HCT116 (cell line): ENCODE results near the gene NBAS. TPM values are rescaled to one million over a fixed set of nuclear protein-coding genes. Genes with fewer than 3 reads are reported as not detected.
A peak's percentile ranks its signal among the peaks of the same experiment; 100 is the strongest.

ENCODE experiments used
- ATAC-seq: fragments of 200-7000 bp; cut with Tn5 transposase; 2 replicates; pipeline ENCODE4 v1.9.1; 2020; ENCODE audit warnings: mild to moderate bottlenecking, moderate library complexity
- BruUV-seq: library from RNA; stranded (reverse); fragments of 400-500 nt; replicated peaks from 2 replicates; lab custom pipeline; 2021; lab: Mats Ljungman, UMichigan
- CTCF ChIA-PET: fragments of 300-600 bp; sonication (Branson Sonifier 250); formaldehyde crosslinking; loops from one replicate; lab custom pipeline; 2021; ENCODE audit warnings: antibody characterized with exemption; lab: Charles Lee
- POLR2A ChIA-PET: fragments of 300-600, 350-600 bp; sonication (Branson Sonifier 250); formaldehyde crosslinking; loops from one replicate; lab custom pipeline; 2021; ENCODE audit warnings: antibody characterized with exemption; lab: Charles Lee
- RAD21 ChIA-PET, 2 experiments: fragments of 300-600 bp; sonication (Branson Sonifier 250); formaldehyde crosslinking; loops; one replicate each; lab custom pipeline; 2023; ENCODE audit warnings: low total read pairs in 2 of 2; ENCODE audit not compliant: uncharacterized antibody in 2 of 2, unreplicated experiment in 2 of 2, low non-redundant PET in 1 of 2; lab: Charles Lee
- DNase-seq: peaks from one replicate; pipeline ENCODE4 v3.0.0-alpha.2; 2010; ENCODE audit warnings: low read depth, low spot score
- H2AFZ ChIP-seq: fragments of 200-600 bp; shearing (Covaris generic), sonication (generic); 2 replicates; pipeline ENCODE4 v1.6.1; 2017; ENCODE audit warnings: low read depth, mixed run types, mixed read lengths, antibody characterized with exemption, low read length; ENCODE audit not compliant: poor library complexity, severe bottlenecking
- H3K27ac ChIP-seq: 2 replicates; pipeline ENCODE4 v1.5.1; 2012; ENCODE audit warnings: low read depth, low read length
- H3K27me3 ChIP-seq: fragments of 200-600 bp; sonication (generic); 2 replicates; pipeline ENCODE4 v1.6.1; 2016; ENCODE audit warnings: mixed run types, low read length, mixed read lengths; ENCODE audit not compliant: insufficient read depth
- H3K36me3 ChIP-seq, 2 experiments: fragments of 200-500 bp in 1 of 2; fragments of 200-600 bp in 1 of 2; sonication (Bioruptor generic) in 1 of 2; sonication (generic) in 1 of 2; 2 replicates each; pipeline versions ENCODE4 v1.5.1 to v1.6.1; 2014 to 2016; ENCODE audit warnings: low read length in 2 of 2, inconsistent platforms in 1 of 2, mixed read lengths in 1 of 2, mixed run types in 1 of 2; ENCODE audit not compliant: insufficient read depth in 2 of 2, control insufficient read depth in 1 of 2
- H3K4me1 ChIP-seq, 2 experiments: fragments of 200-600 bp in 1 of 2; sonication (generic) in 1 of 2; 2 replicates each; pipeline versions ENCODE4 v1.5.1 to v1.6.1; 2012 to 2017; ENCODE audit warnings: low read length in 2 of 2, inconsistent platforms in 1 of 2, mild to moderate bottlenecking in 1 of 2, mixed read lengths in 1 of 2, mixed run types in 1 of 2, moderate library complexity in 1 of 2; ENCODE audit not compliant: insufficient read depth in 2 of 2, control insufficient read depth in 1 of 2
- H3K4me2 ChIP-seq: fragments of 200-600 bp; sonication (generic); 2 replicates; pipeline ENCODE4 v1.6.1; 2017; ENCODE audit warnings: mixed run types, low read length, mixed read lengths
- H3K4me3 ChIP-seq, 2 experiments: fragments of 200-600 bp in 1 of 2; sonication (generic) in 1 of 2; replicated peaks in 1 of 2; 2 replicates each; pipeline ENCODE4 v1.5.1; 2011 to 2016; ENCODE audit warnings: low read length in 2 of 2, control low read depth in 1 of 2, low read depth in 1 of 2, mild to moderate bottlenecking in 1 of 2, mixed read lengths in 1 of 2, mixed run types in 1 of 2
- H3K79me2 ChIP-seq: fragments of 200-600 bp; sonication (generic); 2 replicates; pipeline ENCODE4 v1.6.1; 2017; ENCODE audit warnings: mild to moderate bottlenecking, mixed run types, low read length, moderate library complexity, mixed read lengths; ENCODE audit not compliant: insufficient read depth
- H3K9ac ChIP-seq: fragments of 200-600 bp; sonication (generic); 2 replicates; pipeline ENCODE4 v1.6.1; 2016; ENCODE audit warnings: low read length, mixed read lengths
- H3K9me2 ChIP-seq: fragments of 200-600 bp; sonication (generic), shearing (Covaris generic); 2 replicates; pipeline ENCODE4 v1.6.1; 2017; ENCODE audit warnings: mixed run types, mild to moderate bottlenecking, moderate library complexity; ENCODE audit not compliant: insufficient read depth
- H3K9me3 ChIP-seq, 2 experiments: fragments of 200-500 bp in 1 of 2; fragments of 200-600 bp in 1 of 2; sonication (Bioruptor generic) in 1 of 2; sonication (generic) in 1 of 2; 2 replicates each; pipeline ENCODE4 v1.6.1; 2014 to 2017; ENCODE audit warnings: low read length in 2 of 2, mixed read lengths in 2 of 2, inconsistent platforms in 1 of 2, low read depth in 1 of 2, mild to moderate bottlenecking in 1 of 2, mixed run types in 1 of 2, moderate library complexity in 1 of 2; ENCODE audit not compliant: control insufficient read depth in 1 of 2, insufficient read depth in 1 of 2
- H4K20me1 ChIP-seq: fragments of 200-600 bp; sonication (generic), shearing (Covaris generic); 2 replicates; pipeline ENCODE4 v1.6.1; 2017; ENCODE audit warnings: mixed run types, mild to moderate bottlenecking, moderate library complexity; ENCODE audit not compliant: insufficient read depth
- CBX3 ChIP-seq: IDR thresholded peaks from 2 replicates; pipeline ENCODE4 v1.6.1; 2012; ENCODE audit warnings: low read depth
- CTCF ChIP-seq, 3 experiments: fragments of 200-600 bp in 1 of 3; sonication (generic) in 1 of 3; IDR thresholded peaks in 2 of 3; conservative IDR thresholded peaks in 1 of 3; 2 replicates each; pipeline ENCODE4 v1.5.1; 2012 to 2017; ENCODE audit warnings: low read depth in 2 of 3, low read length in 2 of 3, antibody characterized with exemption in 1 of 3, borderline replicate concordance in 1 of 3, control low read depth in 1 of 3, mild to moderate bottlenecking in 1 of 3, mixed read lengths in 1 of 3, mixed run types in 1 of 3, moderate library complexity in 1 of 3; ENCODE audit not compliant: insufficient read depth in 1 of 3
- EGR1 ChIP-seq: IDR thresholded peaks from 2 replicates; pipeline ENCODE4 v1.6.1; 2012; ENCODE audit warnings: low read depth
- ELF1 ChIP-seq: IDR thresholded peaks from 2 replicates; pipeline ENCODE4 v1.6.1; 2012; ENCODE audit warnings: low read depth, borderline replicate concordance
- EZH2 ChIP-seq: fragments of 200-600 bp; sonication (generic); IDR thresholded peaks from 2 replicates; pipeline ENCODE4 v1.6.1; 2017; ENCODE audit warnings: antibody characterized with exemption, mixed run types
- EZH2phosphoT487 ChIP-seq: fragments of 200-600 bp; IDR thresholded peaks from 2 replicates; pipeline ENCODE4 v1.6.1; 2018; ENCODE audit warnings: antibody characterized with exemption, borderline replicate concordance
- FOSL1 ChIP-seq: IDR thresholded peaks from 2 replicates; pipeline ENCODE4 v1.6.1; 2012; ENCODE audit warnings: low read depth
- JUND ChIP-seq: IDR thresholded peaks from 2 replicates; pipeline ENCODE4 v1.6.1; 2012
- POLR2A ChIP-seq: IDR thresholded peaks from 2 replicates; pipeline ENCODE4 v1.7.0; 2011; ENCODE audit warnings: borderline replicate concordance; ENCODE audit not compliant: insufficient read depth, insufficient read length; ENCODE audit errors: extremely low read depth
- POLR2AphosphoS5 ChIP-seq: IDR thresholded peaks from 2 replicates; pipeline ENCODE4 v1.6.1; 2011; ENCODE audit warnings: mild to moderate bottlenecking, low read depth, low read length, moderate library complexity
- RAD21 ChIP-seq: IDR thresholded peaks from 2 replicates; pipeline ENCODE4 v1.6.1; 2012; ENCODE audit warnings: low read depth, mild to moderate bottlenecking
- REST ChIP-seq: IDR thresholded peaks from 2 replicates; pipeline ENCODE4 v1.6.1; 2012; ENCODE audit warnings: low read depth
- SP1 ChIP-seq: IDR thresholded peaks from 2 replicates; pipeline ENCODE4 v1.6.1; 2012; ENCODE audit warnings: low read depth
- SRF ChIP-seq: IDR thresholded peaks from 2 replicates; pipeline ENCODE4 v1.6.1; 2012; ENCODE audit warnings: low read depth
- YY1 ChIP-seq: IDR thresholded peaks from 2 replicates; pipeline ENCODE4 v1.6.1; 2011; ENCODE audit warnings: low read length, low read depth, moderate library complexity, mild to moderate bottlenecking; ENCODE audit not compliant: insufficient replicate concordance; ENCODE audit errors: extremely low read depth
- ZBTB33 ChIP-seq: IDR thresholded peaks from 2 replicates; pipeline ENCODE4 v1.6.1; 2011; ENCODE audit warnings: mild to moderate bottlenecking, low read length, moderate library complexity; ENCODE audit not compliant: insufficient replicate concordance; ENCODE audit errors: extremely low read depth
- ZFX ChIP-seq: fragments of 450-650 bp; IDR thresholded peaks from 2 replicates; pipeline ENCODE4 v1.6.1; 2017
- ZNF274 ChIP-seq: fragments of 200-500 bp; sonication (Bioruptor generic); IDR thresholded peaks from 2 replicates; pipeline ENCODE4 v1.6.1; 2014; ENCODE audit warnings: mild to moderate bottlenecking, low read depth, low read length, inconsistent platforms
- intact Hi-C: fragments of 100-400 bp; cut with micrococcal nuclease; formaldehyde crosslinking; loops from 2 replicates; pipeline ENCODE4 v1.10.0; 2022
- total RNA-seq: library from RNA; stranded (reverse); gene quantifications from one replicate; pipeline ENCODE4 v1.2.1, GENCODE V29; 2021; ENCODE audit not compliant: unreplicated experiment
- TF ChIP-seq, protein P1 (sequence below): IDR thresholded peaks from 2 replicates; pipeline ENCODE4 v1.6.1; 2012
- TF ChIP-seq, protein P2 (sequence below): IDR thresholded peaks from 2 replicates; pipeline ENCODE4 v1.6.1; 2012

NBAS gene
- total RNA-seq, 1 experiment from 2014 or later, result 32.8 TPM

DNA sequence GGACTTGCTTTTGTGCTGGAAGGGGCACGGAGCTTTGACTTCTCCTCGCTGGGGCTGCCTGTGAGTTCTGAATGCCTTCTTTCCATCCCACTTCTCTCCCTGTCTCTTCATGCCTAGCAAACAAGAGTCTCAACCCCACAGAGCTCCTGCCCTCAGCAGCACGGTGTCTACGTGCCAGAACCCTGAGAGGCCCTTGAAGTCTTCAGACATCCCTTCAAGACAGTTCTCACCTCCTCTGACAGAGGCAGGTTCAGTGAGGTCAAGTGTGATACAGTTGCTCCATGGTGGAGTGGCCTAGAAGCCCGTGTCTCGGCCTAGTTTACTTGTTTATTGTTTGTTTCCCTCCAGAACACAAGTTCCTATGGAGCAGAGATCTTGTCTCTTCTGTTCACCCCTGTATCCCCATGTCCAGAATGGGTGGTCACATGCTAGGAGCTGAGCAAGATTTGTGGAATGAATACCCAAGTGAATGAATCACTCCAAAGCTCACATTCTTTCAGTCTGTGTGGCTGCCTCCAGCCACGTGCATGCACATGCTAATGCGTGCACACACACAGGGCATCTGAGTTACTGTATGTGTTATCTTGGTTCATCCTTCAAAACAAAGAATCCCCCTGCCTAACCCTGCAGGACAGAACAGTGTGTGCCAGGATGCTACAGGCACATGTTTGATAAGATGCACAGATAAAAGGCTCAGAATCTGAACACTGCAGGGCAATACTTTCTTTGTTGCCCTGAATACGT, 391.6 kb downstream of the NBAS start:
- CTCF ChIA-PET, result no interaction called here
- peak overlapping the region; percentile 27 for H3K4me2 ChIP-seq
- TF ChIP-seq ELF1 (no peak), CBX3 (0 out of 2 replicates have a peak, but pooled peaks have one; percentile 30), YY1 (no peak), ZNF274 (no peak), ZBTB33 (no peak), POLR2A (no peak), SP1 (peak; percentile 38), EGR1 (no peak), EZH2phosphoT487 (no peak), SRF (no peak), FOSL1 (no peak), REST (no peak), POLR2AphosphoS5 (no peak), EZH2 (no peak), RAD21 (no peak), JUND (peak; percentile 48; the same call in 1 of the 2 replicates), ZFX (no peak), CTCF (IDR thresholded peaks at IDR 0.05 in 2 of 3, conservative IDR thresholded peaks at IDR 0.05 in 1 of 3; ENCODE audit: borderline replicate concordance in 1 of 3, insufficient read depth in 1 of 3, low read depth in 2 of 3, low read length in 2 of 3) (no peak)
- TF ChIP-seq, protein P1, sequence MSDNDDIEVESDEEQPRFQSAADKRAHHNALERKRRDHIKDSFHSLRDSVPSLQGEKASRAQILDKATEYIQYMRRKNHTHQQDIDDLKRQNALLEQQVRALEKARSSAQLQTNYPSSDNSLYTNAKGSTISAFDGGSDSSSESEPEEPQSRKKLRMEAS, result peak; percentile 67
- TF ChIP-seq, protein P2, sequence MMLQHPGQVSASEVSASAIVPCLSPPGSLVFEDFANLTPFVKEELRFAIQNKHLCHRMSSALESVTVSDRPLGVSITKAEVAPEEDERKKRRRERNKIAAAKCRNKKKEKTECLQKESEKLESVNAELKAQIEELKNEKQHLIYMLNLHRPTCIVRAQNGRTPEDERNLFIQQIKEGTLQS, result no peak

More for the DNA sequence above, 391.6 kb downstream of the NBAS start:
- no peak overlapping the region for H2AFZ ChIP-seq
- H3K9ac ChIP-seq, result no peak overlapping the region
- intact Hi-C loops, result no loop called here
- H3K36me3 ChIP-seq, result no peaks in the 10 kb centered on the region
- RAD21 ChIA-PET, result no interaction called here
- H4K20me1 ChIP-seq, result no peaks in the 10 kb centered on the region
- POLR2A ChIA-PET, result no interaction called here
- H3K4me3 ChIP-seq, result no peak overlapping the region
- H3K4me1 ChIP-seq, result peaks cover 5 to 17% of the 10 kb centered on the region in 2 experiments
- H3K9me2 ChIP-seq, result no peaks in the 10 kb centered on the region
- no peaks in the 10 kb centered on the region for H3K27me3 ChIP-seq
- no peaks in the 10 kb centered on the region for H3K9me3 ChIP-seq
- no TSS peak for BruUV-seq
- H3K27ac ChIP-seq, result no peak overlapping the region
- DNase-seq, result peak; percentile 23
- peak; percentile 94 for ATAC-seq
- H3K79me2 ChIP-seq, result no peaks in the 10 kb centered on the region
